Astrocyte (in vitro differentiated cells and primary cell): ENCODE results near the gene L3MBTL4. TPM values are rescaled to one million over a fixed set of nuclear protein-coding genes. Genes with fewer than 3 reads are reported as not detected.
"Not testable (repeated sequence)": the region's sequence is repeated elsewhere in the genome, so short reads cannot be mapped to it uniquely, and the experiment has no call there.

Experiments used
- DNase-seq: peaks from one replicate; pipeline ENCODE4 v3.0.0-alpha.2; 2010; ENCODE audit warnings: low read depth
- FAIRE-seq: peaks from 2 replicates; lab custom pipeline; 2011; peaks lifted over from hg19 to GRCh38; lab: Jason Lieb, UNC
- H2AFZ ChIP-seq: 2 replicates; pipeline ENCODE4 v1.6.0; 2012; ENCODE audit warnings: low read depth, low read length, inconsistent platforms
- H3K27ac ChIP-seq: 2 replicates; pipeline ENCODE4 v1.5.1; 2011; ENCODE audit warnings: low read depth, low read length, inconsistent platforms
- H3K27me3 ChIP-seq: 2 replicates; pipeline ENCODE4 v1.6.0; 2011; ENCODE audit warnings: low read length, inconsistent platforms; ENCODE audit not compliant: insufficient read depth
- H3K36me3 ChIP-seq: 2 replicates; pipeline ENCODE4 v1.5.1; 2011; ENCODE audit warnings: low read length, inconsistent platforms; ENCODE audit not compliant: insufficient read depth
- H3K4me1 ChIP-seq: 2 replicates; pipeline ENCODE4 v1.5.1; 2011; ENCODE audit warnings: low read length, inconsistent platforms; ENCODE audit not compliant: insufficient read depth
- H3K4me2 ChIP-seq: 2 replicates; pipeline ENCODE4 v1.6.0; 2012; ENCODE audit warnings: low read length, inconsistent platforms
- H3K4me3 ChIP-seq: 2 replicates; pipeline ENCODE4 v1.5.1; 2011; ENCODE audit warnings: low read depth, mild to moderate bottlenecking, low read length, inconsistent platforms; ENCODE audit not compliant: insufficient read depth
- H3K79me2 ChIP-seq: 2 replicates; pipeline ENCODE4 v1.6.0; 2012; ENCODE audit warnings: mild to moderate bottlenecking, low read length, inconsistent platforms; ENCODE audit not compliant: insufficient read depth
- H3K9ac ChIP-seq: 2 replicates; pipeline ENCODE4 v1.6.0; 2012; ENCODE audit warnings: mild to moderate bottlenecking, low read length, inconsistent platforms
- H3K9me3 ChIP-seq: 2 replicates; pipeline ENCODE4 v1.5.1; 2012; ENCODE audit warnings: low read depth, mild to moderate bottlenecking, low read length, inconsistent platforms; ENCODE audit not compliant: insufficient read depth
- H4K20me1 ChIP-seq: 2 replicates; pipeline ENCODE4 v1.6.0; 2012; ENCODE audit warnings: low read length, inconsistent platforms; ENCODE audit not compliant: insufficient read depth
- H3K27ac Mint-ChIP-seq: one replicate; pipeline ENCODE4 v1.8.0; 2021; ENCODE audit warnings: mild to moderate bottlenecking, mixed read lengths; ENCODE audit not compliant: unreplicated experiment
- H3K27me3 Mint-ChIP-seq: one replicate; pipeline ENCODE4 v1.8.0; 2021; ENCODE audit warnings: low read depth, mixed read lengths; ENCODE audit not compliant: unreplicated experiment
- H3K36me3 Mint-ChIP-seq: one replicate; pipeline ENCODE4 v1.8.0; 2021; ENCODE audit warnings: low read depth, mixed read lengths; ENCODE audit not compliant: unreplicated experiment
- H3K4me1 Mint-ChIP-seq: one replicate; pipeline ENCODE4 v1.8.0; 2021; ENCODE audit warnings: low read depth, mixed read lengths; ENCODE audit not compliant: unreplicated experiment
- H3K4me3 Mint-ChIP-seq: one replicate; pipeline ENCODE4 v1.8.0; 2021; ENCODE audit warnings: mild to moderate bottlenecking, moderate library complexity, mixed read lengths; ENCODE audit not compliant: unreplicated experiment
- H3K9me3 Mint-ChIP-seq: one replicate; pipeline ENCODE4 v1.8.0; 2021; ENCODE audit warnings: mild to moderate bottlenecking, mixed read lengths; ENCODE audit not compliant: unreplicated experiment
- CTCF ChIP-seq: IDR thresholded peaks from 2 replicates; pipeline ENCODE4 v1.5.1; 2011; ENCODE audit warnings: low read depth, mild to moderate bottlenecking, inconsistent platforms, low read length, moderate library complexity; ENCODE audit not compliant: insufficient read depth
- EZH2 ChIP-seq: IDR thresholded peaks from 2 replicates; pipeline ENCODE4 v1.6.1; 2012; ENCODE audit warnings: mild to moderate bottlenecking, low read length, inconsistent platforms; ENCODE audit not compliant: insufficient read depth
- total RNA-seq: library from RNA; stranded (reverse); gene quantifications from 2 replicates; pipeline ENCODE4 v1.2.1, GENCODE V29; 2021

L3MBTL4 gene
- total RNA-seq, 1 donor from 2014 or later = 0.52 TPM

DNA sequence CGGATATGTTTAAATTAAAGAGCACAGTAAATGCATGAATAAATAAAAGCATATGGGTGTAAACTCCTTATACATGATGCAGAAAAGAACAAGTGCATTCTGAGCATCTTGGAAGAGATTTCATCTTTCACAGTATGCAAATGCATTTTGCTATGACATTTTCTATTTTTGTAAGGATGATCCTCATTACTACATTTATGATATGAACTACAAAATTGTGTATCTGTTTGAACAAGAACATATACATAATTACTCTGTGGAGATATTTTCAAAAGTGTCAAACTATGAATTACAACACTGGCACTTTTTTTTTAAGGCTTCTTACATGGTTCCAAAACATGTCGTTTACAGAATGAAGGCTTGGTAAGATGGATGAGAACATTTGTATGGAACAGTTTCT lies 335.3 kb downstream of the L3MBTL4 start:
- H3K4me1 ChIP-seq = no peaks in the 10 kb centered on the region
- no peaks in the 10 kb centered on the region for H3K36me3 ChIP-seq
- H3K9me3 ChIP-seq = no peaks in the 10 kb centered on the region
- no peaks in the 10 kb centered on the region for H3K4me1 Mint-ChIP-seq
- no peak overlapping the region for H3K4me3 Mint-ChIP-seq
- H3K27ac ChIP-seq = no peak overlapping the region
- H3K9me3 Mint-ChIP-seq = no peaks in the 10 kb centered on the region
- FAIRE-seq (no peak), DNase-seq (no peak)
- no peaks in the 10 kb centered on the region for H3K36me3 Mint-ChIP-seq
- H3K4me2 ChIP-seq = no peak overlapping the region
- TF ChIP-seq CTCF (no peak), EZH2 (no peak)
- H3K27ac Mint-ChIP-seq = no peak overlapping the region
- H3K9ac ChIP-seq = no peak overlapping the region
- H3K79me2 ChIP-seq = no peaks in the 10 kb centered on the region
- H3K4me3 ChIP-seq = no peak overlapping the region
- H4K20me1 ChIP-seq = no peaks in the 10 kb centered on the region
- H3K27me3 ChIP-seq = no peaks in the 10 kb centered on the region
- H3K27me3 Mint-ChIP-seq = no peaks in the 10 kb centered on the region
- no peak overlapping the region for H2AFZ ChIP-seq

GRCh38 chr18:6078877-6079276 lies 335.8 kb downstream of the L3MBTL4 start:
- FAIRE-seq (no peak), DNase-seq (no peak)
- no peaks in the 10 kb centered on the region for H3K27me3 Mint-ChIP-seq
- Histone ChIP-seq H3K4me1 (no peaks in the 10 kb centered on the region), H4K20me1 (no peaks in the 10 kb centered on the region), H3K27me3 (no peaks in the 10 kb centered on the region), H3K4me3 (no peak overlapping the region), H3K27ac (no peak overlapping the region), H3K36me3 (no peaks in the 10 kb centered on the region), H3K79me2 (no peaks in the 10 kb centered on the region), H3K4me2 (no peak overlapping the region), H3K9me3 (no peaks in the 10 kb centered on the region), H2AFZ (no peak overlapping the region), H3K9ac (no peak overlapping the region)
- no peak for TF ChIP-seq EZH2
- TF ChIP-seq CTCF = no peak
- peaks cover 5% of the 10 kb centered on the region for H3K9me3 Mint-ChIP-seq
- H3K4me1 Mint-ChIP-seq = no peaks in the 10 kb centered on the region
- no peak overlapping the region for H3K4me3 Mint-ChIP-seq
- no peak overlapping the region for H3K27ac Mint-ChIP-seq
- no peaks in the 10 kb centered on the region for H3K36me3 Mint-ChIP-seq

DNA sequence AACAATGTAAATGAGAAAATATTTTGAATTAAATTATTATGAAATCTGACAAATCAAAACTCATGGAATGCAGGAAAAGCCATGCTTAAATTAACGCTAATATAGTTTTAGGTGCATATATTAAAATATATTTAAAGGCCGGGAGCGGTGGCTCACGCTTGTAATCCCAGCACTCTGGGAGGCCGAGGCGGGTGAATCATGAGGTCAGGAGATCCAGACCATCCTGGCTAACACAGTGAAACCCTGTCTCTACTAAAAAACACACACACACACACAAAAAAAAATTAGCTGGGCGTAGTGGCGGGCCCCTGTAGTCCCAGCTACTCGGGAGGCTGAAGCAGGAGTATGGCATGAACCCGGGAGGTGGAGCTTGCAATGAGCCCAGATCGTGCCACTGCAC lies 342.3 kb downstream of the L3MBTL4 start:
- H3K27me3 Mint-ChIP-seq, H3K4me1 Mint-ChIP-seq, H3K9me3 Mint-ChIP-seq, DNase-seq, H3K4me3 Mint-ChIP-seq, H3K4me1 ChIP-seq, H3K79me2 ChIP-seq, H3K27me3 ChIP-seq, H3K36me3 ChIP-seq, H3K27ac ChIP-seq, H3K9me3 ChIP-seq, H3K36me3 Mint-ChIP-seq, H3K9ac ChIP-seq, H4K20me1 ChIP-seq, H3K4me3 ChIP-seq, FAIRE-seq, H2AFZ ChIP-seq, H3K4me2 ChIP-seq, H3K27ac Mint-ChIP-seq: not testable (repeated sequence)
